K562 (cell line): Measurements from ENCODE around the gene MED15. TPM values are rescaled to one million over a fixed set of nuclear protein-coding genes. Genes with fewer than 3 reads are reported as not detected.

Source experiments
- FOSL1 ChIP-seq: fragments of 200-800 bp; sonication (Bioruptor generic); conservative IDR thresholded peaks from 2 replicates; pipeline ENCODE4 v1.6.1; 2016; ENCODE audit warnings: missing genetic modification characterization, missing compliant biosample characterization
- HBP1 ChIP-seq: fragments of 450-650 bp; formaldehyde crosslinking; IDR thresholded peaks from 2 replicates; pipeline ENCODE4 v1.4.0; 2022; ENCODE audit warnings: missing genetic modification characterization
- NFATC3 ChIP-seq: fragments of 450-650 bp; IDR thresholded peaks from 2 replicates; pipeline ENCODE4 v1.6.1; 2017; ENCODE audit warnings: mild to moderate bottlenecking
- RAD51 ChIP-seq: fragments of 450-650 bp; IDR thresholded peaks from 2 replicates; pipeline ENCODE4 v1.7.1; 2016; ENCODE audit warnings: low read depth, mild to moderate bottlenecking, borderline replicate concordance
- RBM14 ChIP-seq: fragments of 200-400 bp; formaldehyde crosslinking; IDR thresholded peaks from 2 replicates; pipeline ENCODE4 v1.6.1; 2018; ENCODE audit warnings: low read depth, mild to moderate bottlenecking, low read length, moderate library complexity, borderline replicate concordance; ENCODE audit not compliant: insufficient read depth
- SOX6 ChIP-seq: fragments of 450-650 bp; IDR thresholded peaks from 2 replicates; pipeline ENCODE4 v1.6.1; 2014; ENCODE audit warnings: mild to moderate bottlenecking
- USF1 ChIP-seq: sonication (generic); formaldehyde crosslinking; IDR thresholded peaks from 2 replicates; pipeline ENCODE4 v1.9.0; 2022; ENCODE audit warnings: mild to moderate bottlenecking, missing genetic modification reagents
- WHSC1 ChIP-seq: IDR thresholded peaks from one replicate; pipeline ENCODE4 v1.6.1; 2012; ENCODE audit warnings: low read length, control low read depth, inconsistent platforms
- ZBTB40 ChIP-seq, 2 experiments: fragments of 450-650 bp in 1 of 2; sonication (generic) in 1 of 2; formaldehyde crosslinking in 1 of 2; IDR thresholded peaks; 2 replicates each; pipeline versions ENCODE4 v1.7.1 to v1.9.0; 2016 to 2022; ENCODE audit warnings: inconsistent platforms in 1 of 2, mild to moderate bottlenecking in 1 of 2, missing genetic modification reagents in 1 of 2
- ZC3H11A ChIP-seq: IDR thresholded peaks from 2 replicates; pipeline ENCODE4 v1.6.1; 2012; ENCODE audit warnings: low read depth, low read length, improper control_type of control experiment
- ZC3H8 ChIP-seq: fragments of 450-650 bp; IDR thresholded peaks from 2 replicates; pipeline ENCODE4 v1.6.1; 2017
- ZNF561 ChIP-seq: fragments of 450-650 bp; formaldehyde crosslinking; conservative IDR thresholded peaks from 2 replicates; pipeline ENCODE4 v1.4.0; 2020; ENCODE audit warnings: mild to moderate bottlenecking, moderate library complexity
- ZNF740 ChIP-seq, 3 experiments: fragments of 200-800 bp in 1 of 3; sonication (Bioruptor generic) in 1 of 3; sonication (generic) in 1 of 3; formaldehyde crosslinking in 1 of 3; IDR thresholded peaks; 2 replicates each; pipeline versions ENCODE4 v1.6.1 to v1.8.0; 2016 to 2022; ENCODE audit warnings: mild to moderate bottlenecking in 2 of 3, missing compliant biosample characterization in 2 of 3, missing genetic modification characterization in 2 of 3, missing genetic modification reagents in 1 of 3
- polyA plus RNA-seq, 8 experiments: library from polyadenylated mRNA; depleted of rRNA in 4 of 8; stranded (reverse) in 5 of 8; unstranded in 3 of 8; fragments of >200 nt; fragmentation: Nextera tagmentation in 2 of 8; fragmentation: Illumina TruSeq in 1 of 8; extraction: Ambion mirVana in 2 of 8; extraction: Trizol in 1 of 8; gene quantifications; 2 replicates each; pipeline versions ENCODE4 v1.2.1 to v1.2.3, GENCODE V29; 2011 to 2014; ENCODE audit warnings: inconsistent platforms in 1 of 8, missing spikeins in 1 of 8
- total RNA-seq, 7 experiments: library from RNA; depleted of rRNA in 6 of 7; stranded (reverse); fragments of >200 nt in 6 of 7; fragmentation: Illumina TruSeq in 2 of 7; extraction: Trizol in 2 of 7; gene quantifications; 2 replicates each; pipeline versions ENCODE4 v1.2.1 to v1.2.3, GENCODE V29; 2011 to 2021; ENCODE audit warnings: low replicate concordance in 1 of 7

Gene MED15
- total and polyA plus RNA-seq, 9 of the 15 experiments (the other 6 are each of a cell fraction or from before 2014, with no cell fraction given): 4.0 to 271 (median 60.1) TPM

GRCh38 chr22:20606041-20606783 is 98.8 kb downstream of the MED15 start (continued):
- TF ChIP-seq ZBTB40 (IDR thresholded peaks at IDR 0.05) (no peak), ZBTB40 (CRISPR knock-in tag; IDR thresholded peaks at IDR 0.05) (peak; percentile 46; the same call in 1 of the 2 replicates), ZNF740 (CRISPR knock-in tag; IDR thresholded peaks at IDR 0.05) (peak; percentile 72; the same call in 1 of the 2 replicates), ZNF740 (tag; IDR thresholded peaks at IDR 0.05) (no peak), RAD51 (no peak), SOX6 (no peak), ZNF561 (CRISPR knock-in tag) (peak; percentile 68; the same call in 1 of the 2 replicates), WHSC1 (no peak), ZC3H11A (peak; percentile 88), ZC3H8 (no peak), FOSL1 (tag) (no peak), USF1 (CRISPR knock-in tag) (no peak), HBP1 (CRISPR knock-in tag) (peak; percentile 77; the same call in 1 of the 2 replicates), RBM14 (0 out of 2 replicates have a peak, but pooled peaks have one; percentile 38), NFATC3 (no peak)
